ENCODE results near the gene LRP1-AS. TPM values are rescaled to one million over a fixed set of nuclear protein-coding genes. Genes with fewer than 3 reads are reported as not detected.
"Not testable (repeated sequence)": the region's sequence is repeated elsewhere in the genome, so short reads cannot be mapped to it uniquely, and the experiment has no call there.

LRP1-AS gene
- total RNA-seq, 1 donor from 2014 or later: not detected

- intact Hi-C loops (cut with micrococcal nuclease): loop anchor here (1.0 kb wide), 5 partner anchors 12 to 119 kb away; no protein-coding TSS in a partner anchor
These were observed 23.1 kb downstream of the LRP1-AS start for GRCh38 chr12:57124261-57124877.

DNA sequence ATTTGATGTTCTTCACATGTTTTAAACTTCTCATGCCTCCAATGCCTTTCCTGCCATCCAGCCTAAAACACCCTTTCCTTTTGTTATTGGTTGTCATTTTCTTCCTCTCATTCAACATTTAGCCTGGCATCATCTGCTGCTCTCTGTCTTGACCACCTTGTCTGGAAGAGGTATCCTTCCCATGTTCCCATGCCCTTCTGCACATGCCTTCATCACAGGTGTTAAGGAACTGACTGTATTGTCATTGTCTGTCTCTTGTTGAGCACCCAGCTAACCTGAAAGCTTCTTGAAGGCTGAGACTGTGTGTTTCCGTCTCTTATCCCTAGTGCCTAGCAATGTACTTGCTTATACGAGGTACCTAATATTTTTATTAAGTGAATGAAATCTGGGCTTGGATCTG, 23.6 kb downstream of the LRP1-AS start:
- intact Hi-C loops (cut with micrococcal nuclease): loop anchor here (1.0 kb wide), 5 partner anchors 12 to 119 kb away; no protein-coding TSS in a partner anchor

- intact Hi-C loops (cut with micrococcal nuclease): not testable (repeated sequence)
These were observed 26.7 kb downstream of the LRP1-AS start for GRCh38 chr12:57120718-57121117.

GRCh38 chr12:57119294-57120085, 27.9 kb downstream of the LRP1-AS start:
- intact Hi-C loops (cut with micrococcal nuclease): loop anchor here (10.0 kb wide), 1 partner anchor 285 kb away; no protein-coding TSS in a partner anchor

DNA sequence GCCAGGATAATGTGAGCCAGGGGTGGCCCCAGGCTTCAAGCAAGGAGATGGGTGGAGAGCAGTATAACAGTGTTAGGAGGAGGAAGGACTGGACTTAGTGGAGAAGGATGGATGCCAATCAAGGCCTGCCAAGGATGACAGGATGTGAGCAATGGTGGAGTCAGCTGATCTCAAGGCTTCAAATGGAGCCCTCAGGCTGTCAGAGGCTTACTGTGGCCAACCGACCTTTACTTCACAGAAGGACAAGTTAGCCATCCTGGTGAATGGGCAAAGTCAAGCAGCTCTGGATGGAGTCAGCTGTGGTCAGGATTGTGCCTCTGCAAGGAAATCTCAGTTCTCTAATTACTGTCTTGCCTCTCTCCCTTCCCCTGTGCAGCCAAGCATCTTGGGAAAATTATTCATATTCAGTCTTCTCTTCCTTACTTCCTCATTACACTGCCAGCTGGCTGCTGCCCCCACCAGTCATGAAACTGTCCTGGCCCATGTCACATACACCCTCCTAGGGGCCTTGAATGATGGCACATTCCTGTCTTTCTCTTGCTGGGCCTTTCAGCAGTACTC, 28.6 kb downstream of the LRP1-AS start:
- intact Hi-C loops (cut with micrococcal nuclease): loop anchor here (10.0 kb wide), 1 partner anchor 284 kb away; no protein-coding TSS in a partner anchor

DNA sequence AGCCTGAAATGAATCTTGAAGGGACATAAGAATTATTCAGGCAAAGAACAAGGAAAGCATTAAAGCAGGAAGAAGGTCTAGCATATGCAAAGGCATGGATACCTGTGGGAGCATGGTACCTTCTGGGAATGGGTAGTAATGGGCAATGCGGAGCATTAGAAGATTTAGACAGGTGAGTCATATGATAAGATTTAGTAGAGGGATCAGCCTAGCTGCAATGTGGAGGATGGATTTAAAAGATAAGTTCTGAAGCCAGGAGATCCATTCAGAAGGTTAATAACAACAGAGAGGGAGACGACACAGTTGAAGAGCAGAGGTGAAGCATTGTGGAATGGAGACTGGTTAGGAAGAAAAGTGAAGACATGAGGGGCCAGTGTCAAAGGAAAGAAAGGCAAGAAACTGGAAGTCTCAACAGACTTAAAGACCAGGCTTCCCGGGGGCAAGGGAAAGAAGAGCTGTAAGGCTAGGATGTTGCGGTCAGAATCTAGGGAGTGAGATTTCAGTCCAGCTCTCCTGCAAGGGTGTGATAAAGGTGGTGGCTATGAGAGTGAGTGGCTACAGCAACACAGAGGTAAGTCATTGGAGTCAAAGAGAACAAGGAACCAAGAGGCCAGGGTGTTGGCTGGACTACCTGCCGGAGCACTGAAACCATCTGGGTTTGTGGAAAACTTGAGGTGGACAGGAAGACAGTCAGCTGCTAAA, 30.7 kb downstream of the LRP1-AS start:
- intact Hi-C loops (cut with micrococcal nuclease): loop anchor here (10.0 kb wide), 1 partner anchor 282 kb away; no protein-coding TSS in a partner anchor

DNA sequence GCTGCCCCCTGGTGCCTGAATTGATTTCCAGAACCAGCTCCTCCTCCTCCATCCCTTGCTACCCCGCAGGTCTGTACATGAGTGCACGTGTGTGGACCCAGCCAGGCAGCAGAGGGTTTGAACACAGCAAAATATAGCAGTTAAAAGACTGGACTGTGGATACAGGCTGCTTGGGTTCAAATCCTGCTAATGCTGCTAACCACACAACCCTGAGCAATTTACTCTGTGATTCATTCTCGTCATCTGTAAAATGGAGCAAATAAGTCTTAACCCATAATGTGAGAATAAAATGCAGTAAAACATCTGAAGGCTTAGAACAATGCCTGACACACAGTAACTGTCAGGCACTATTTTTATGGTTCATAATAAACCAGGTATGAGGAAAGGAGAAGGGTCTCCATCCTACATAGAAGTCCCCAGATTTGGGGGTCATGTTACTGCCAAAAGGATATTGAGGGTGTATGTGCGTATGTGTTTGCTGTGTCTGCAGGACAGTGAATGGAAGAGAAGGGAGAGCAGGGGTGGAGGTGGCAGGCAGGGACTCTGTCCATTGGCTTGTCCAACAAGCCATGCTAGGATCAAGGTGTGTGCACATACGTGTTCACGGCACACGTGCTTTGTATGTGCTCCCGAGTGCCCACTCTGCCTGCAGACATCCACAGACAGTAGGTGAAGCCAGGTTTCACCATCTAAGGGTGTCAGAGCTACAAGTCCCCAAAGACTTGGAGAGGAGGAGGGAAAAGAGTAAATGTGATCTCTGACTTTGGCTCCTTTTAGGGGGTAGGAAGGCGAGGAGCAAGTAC, 34.7 kb downstream of the LRP1-AS start:
- intact Hi-C loops (cut with micrococcal nuclease): loop anchor here (1.0 to 10.0 kb wide), 13 partner anchors 12 to 630 kb away; partner anchors contain the start of genes LRP1, NEMP1 and PTGES3

- intact Hi-C loops (cut with micrococcal nuclease): loop anchor here (1.0 to 10.0 kb wide), 7 partner anchors 23 to 631 kb away; partner anchors contain the start of genes NACA and PRIM1
These were observed 36.2 kb downstream of the LRP1-AS start, which contains the start of gene STAT6 for GRCh38 chr12:57111031-57111734. Gene STAT6, minus strand, starts transcription at chr12:57111362. Its CDS starts 3,084 bp downstream, at chr12:57108278.

DNA sequence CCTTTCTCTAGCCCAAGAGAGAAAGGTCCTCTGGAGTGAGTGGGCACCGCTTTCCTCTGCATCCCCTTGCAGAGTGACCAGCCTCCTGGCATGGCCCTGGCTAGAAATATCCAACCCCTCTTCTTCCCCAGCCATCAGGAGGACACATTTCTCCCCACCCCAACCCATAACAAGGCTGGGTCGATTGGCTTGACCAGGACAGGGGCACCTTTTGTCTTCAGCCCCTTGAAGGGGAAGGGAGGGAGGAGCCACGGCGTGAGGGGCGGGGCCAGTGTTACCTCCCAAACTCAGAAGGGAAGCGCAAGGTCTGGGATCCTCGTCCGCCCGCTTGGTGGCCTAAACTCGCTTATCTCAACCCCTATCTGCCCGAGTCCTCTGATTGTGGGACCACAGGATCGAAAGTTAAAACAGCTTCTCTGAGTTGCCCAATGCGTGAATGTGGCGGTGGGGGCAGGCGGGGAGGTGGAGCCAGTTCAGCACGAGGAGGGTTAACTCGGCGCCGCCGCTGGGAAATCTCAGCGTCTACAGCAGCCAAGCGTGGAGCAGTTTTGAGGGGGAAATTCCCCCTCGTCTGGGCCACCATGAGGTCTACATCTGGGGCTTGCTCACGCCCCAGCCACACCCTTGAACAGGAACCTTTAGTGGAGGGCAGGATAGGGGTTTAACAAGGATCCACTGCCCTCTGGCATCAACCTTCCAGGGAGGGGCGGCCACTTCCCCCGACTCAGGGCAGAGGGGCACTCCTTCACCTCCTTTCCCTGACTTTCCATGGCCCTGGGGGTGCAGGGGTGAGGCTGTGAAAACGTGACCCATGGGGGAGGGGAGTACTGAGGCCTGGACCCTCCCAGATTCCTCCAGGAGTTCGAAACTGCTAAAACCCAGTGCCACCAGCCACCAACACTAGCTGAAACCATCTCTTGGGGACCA, 37.1 kb downstream of the LRP1-AS start:
- intact Hi-C loops (cut with micrococcal nuclease): loop anchor here (1.0 to 10.0 kb wide), 7 partner anchors 22 to 632 kb away; partner anchors contain the start of genes NACA and PRIM1

- intact Hi-C loops (cut with micrococcal nuclease): loop anchor here (5.0 to 10.0 kb wide), 3 partner anchors 133 to 633 kb away; no protein-coding TSS in a partner anchor
These were observed 38.0 kb downstream of the LRP1-AS start for GRCh38 chr12:57109207-57110103.

DNA sequence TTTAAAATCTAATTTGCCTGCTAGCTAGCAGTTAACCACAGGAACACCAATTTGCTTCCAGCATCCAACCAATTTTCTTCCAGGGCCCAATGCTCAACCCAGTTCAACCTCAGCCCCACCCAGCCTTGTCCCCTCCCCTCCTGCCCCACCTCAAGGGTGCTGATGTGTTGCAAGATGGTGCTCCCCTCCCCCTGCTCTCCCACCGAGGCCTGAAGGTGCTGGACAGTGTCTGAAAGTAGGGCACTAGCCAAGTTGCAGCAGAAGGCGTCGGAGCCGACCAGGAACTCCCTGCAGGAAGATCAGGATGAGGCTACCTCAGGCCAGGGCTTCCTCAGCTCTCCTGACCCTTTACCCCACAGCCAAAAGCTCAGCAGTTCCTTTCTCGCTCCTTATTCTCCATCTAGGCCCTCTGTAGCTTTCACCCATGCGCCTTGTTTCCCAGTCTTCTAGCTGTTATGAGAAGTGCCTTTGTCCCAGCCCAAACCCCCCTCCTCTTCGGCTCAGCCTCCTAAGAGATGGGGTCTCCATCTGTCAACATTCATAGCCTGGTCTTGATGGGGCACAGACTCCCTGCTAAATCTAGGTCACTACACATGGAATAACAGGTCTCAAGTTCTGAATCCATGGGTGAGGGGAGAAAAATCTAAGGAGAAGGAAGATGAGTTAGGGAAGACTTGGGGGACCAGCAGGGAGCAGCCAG, 39.8 kb downstream of the LRP1-AS start:
- intact Hi-C loops (cut with micrococcal nuclease): no loop called here

- intact Hi-C loops (cut with micrococcal nuclease): no loop called here
These were observed 41.3 kb downstream of the LRP1-AS start for GRCh38 chr12:57106021-57106708.

GRCh38 chr12:57105011-57105753, 42.2 kb downstream of the LRP1-AS start:
- intact Hi-C loops (cut with micrococcal nuclease): no loop called here

DNA sequence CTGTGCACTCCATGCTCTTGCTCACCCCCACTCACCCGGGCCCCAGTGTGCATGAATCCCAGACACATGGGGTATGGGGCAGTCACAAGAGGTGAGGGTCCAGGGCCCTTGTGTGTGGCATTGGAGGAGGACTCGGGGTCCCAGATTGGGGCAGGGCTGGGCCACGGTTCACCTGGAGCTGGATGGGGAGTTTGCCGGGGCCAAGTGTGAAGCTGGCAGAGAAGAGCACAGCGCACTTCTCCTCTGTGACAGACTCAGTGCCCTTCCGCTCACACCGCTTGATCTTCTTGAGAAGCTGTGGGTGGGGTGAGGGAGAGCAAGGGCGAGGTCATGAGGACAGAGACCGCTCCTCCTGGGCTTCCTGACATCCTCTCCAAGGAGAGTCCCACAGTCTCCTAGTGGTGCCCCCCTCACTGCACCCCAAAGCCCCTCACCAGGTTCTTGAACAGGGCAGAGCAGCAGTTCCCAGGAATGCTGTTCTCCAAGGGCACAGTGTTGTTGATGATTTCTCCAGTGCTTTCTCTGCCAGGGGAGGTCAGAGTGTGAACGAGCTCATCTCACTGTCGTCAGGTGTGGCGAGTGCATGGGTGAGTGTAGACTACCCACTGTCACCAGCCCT, 43.0 kb downstream of the LRP1-AS start:
- intact Hi-C loops (cut with micrococcal nuclease): no loop called here

DNA sequence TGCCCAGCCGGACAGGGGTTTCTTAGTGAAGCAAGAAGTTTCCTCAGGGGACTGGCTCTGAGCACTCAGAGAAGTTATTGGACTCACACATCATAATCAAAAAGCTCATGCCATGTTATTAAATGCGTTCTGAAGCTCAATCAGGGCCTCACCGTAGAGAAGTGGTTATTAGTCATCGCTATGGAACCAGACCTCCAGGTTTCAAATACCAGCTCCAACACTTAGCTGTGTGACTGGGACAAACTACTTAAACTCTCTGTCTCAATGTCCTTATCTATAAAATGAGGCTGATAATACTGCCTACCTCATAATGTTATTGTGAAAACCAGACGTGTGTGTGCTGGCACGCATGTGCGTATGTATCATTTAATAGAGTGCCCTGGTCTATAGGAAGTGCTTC, 43.6 kb downstream of the LRP1-AS start:
- intact Hi-C loops (cut with micrococcal nuclease): no loop called here

Data from T-helper 1 cell treated with Interleukin-12 subunit alpha and Interleukin-12 subunit beta and Interleukin-4 antibody, amounts not matched to agents 30 ng/mL and 1 ng/mL, for 36 hours (primary cell).